Measurements from ENCODE around the gene SPESP1. TPM values are rescaled to one million over a fixed set of nuclear protein-coding genes. Genes with fewer than 3 reads are reported as not detected.
A peak's percentile ranks its signal among the peaks of the same experiment; 100 is the strongest.
"Not testable (repeated sequence)": the region's sequence is repeated elsewhere in the genome, so short reads cannot be mapped to it uniquely, and the experiment has no call there.

Gene SPESP1
- total and polyA plus RNA-seq, 9 of the 15 experiments (the other 6 are each of a cell fraction or from before 2014, with no cell fraction given), result not detected

DNA sequence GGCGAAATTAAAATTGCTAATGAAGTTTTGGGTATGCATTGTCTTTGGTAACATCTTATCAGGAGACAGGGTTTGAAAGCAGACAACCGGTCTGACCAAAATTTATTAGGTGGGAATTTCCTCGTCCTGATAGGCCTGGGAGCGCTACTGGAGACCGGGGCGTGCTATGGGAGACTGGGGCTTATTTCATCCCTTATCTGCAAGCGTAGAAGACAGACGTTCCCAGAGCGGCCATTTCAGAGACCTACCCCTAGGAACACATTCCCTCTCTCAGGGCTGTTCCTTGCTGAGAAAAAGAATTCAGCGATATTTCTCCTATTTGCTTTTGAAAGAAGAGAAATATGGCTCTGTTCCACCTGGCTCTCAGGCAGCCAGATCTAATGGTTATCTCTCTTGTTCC is 47.1 kb downstream of the SPESP1 start:
- H3K9me1 ChIP-seq (ENCODE audit: control insufficient read depth, insufficient read depth, low read length); H4K20me1 ChIP-seq (replicated peaks; ENCODE audit: control insufficient read depth, insufficient read depth, low read length); BruUV-seq (replicated peaks); ATAC-seq; H3K4me3 ChIP-seq; H3K9me3 ChIP-seq (replicated peaks; ENCODE audit: control insufficient read depth, insufficient read depth, low read depth, low read length); H3K4me1 ChIP-seq (replicated peaks in 1 of 2; ENCODE audit: control insufficient read depth in 2 of 2, insufficient read depth in 2 of 2, low read length in 2 of 2); H3K27ac ChIP-seq (ENCODE audit: extremely low read depth, low read depth, low read length); H2AFZ ChIP-seq (ENCODE audit: low read depth, low read length); in situ Hi-C loops (cut with MboI); CTCF ChIA-PET (ENCODE audit: low intra/inter-chr PET ratio); DNase-seq (ENCODE audit: extremely low read depth in 1 of 4, low spot score in 3 of 4); H3K79me2 ChIP-seq (ENCODE audit: control insufficient read depth, insufficient read depth, low read length); H3K27me3 ChIP-seq (ENCODE audit: control insufficient read depth in 2 of 2, insufficient read depth in 2 of 2, low read length in 2 of 2); intact Hi-C loops (cut with micrococcal nuclease); FAIRE-seq; H3K36me3 ChIP-seq (ENCODE audit: control insufficient read depth, insufficient read depth, low read length); POLR2A ChIA-PET; H3K4me2 ChIP-seq (ENCODE audit: insufficient read depth, low read length); H3K9ac ChIP-seq (ENCODE audit: insufficient read depth in 1 of 2, low read depth in 2 of 2, low read length in 2 of 2): not testable (repeated sequence)
- peak in 1 of 2 experiments; percentile 12; a peak in 1 of 4 replicates for TF ChIP-seq TRIM24 (IDR thresholded peaks at IDR 0.05)
- peak in 1 of 2 experiments; percentile 78; a peak in 2 of 3 replicates for TF ChIP-seq CBX3 (IDR thresholded peaks at IDR 0.05; ENCODE audit: borderline replicate concordance in 1 of 2, low read length in 2 of 2)
- peak; percentile 76 for TF ChIP-seq TRIM28 (IDR thresholded peaks at IDR 0.05)
- WGBS (ENCODE audit: insufficient coverage, low coverage, missing lambda C conversion rate), result 34% methylated on average over 10 of the region's 10 CpGs

DNA sequence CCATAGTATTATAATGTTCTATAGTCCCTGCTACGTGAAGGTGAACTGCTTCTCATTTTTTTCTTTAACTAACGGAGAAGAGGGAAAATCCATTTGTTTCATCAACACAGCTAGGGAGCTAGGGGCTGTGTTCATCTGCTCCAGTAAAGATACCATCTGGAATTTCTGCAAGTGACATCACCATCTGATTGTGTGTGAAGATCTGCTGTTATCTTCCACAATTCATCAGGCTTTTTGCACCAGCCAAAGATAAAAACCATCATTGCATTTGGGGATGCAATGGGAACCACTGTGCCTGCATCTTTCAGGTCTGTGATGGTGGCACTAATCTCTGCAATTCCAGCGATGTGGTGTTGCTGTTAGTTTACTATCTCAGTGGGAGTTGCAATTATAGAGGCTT is 48.7 kb downstream of the SPESP1 start:
- WGBS (ENCODE audit: insufficient coverage, low coverage, missing lambda C conversion rate), result 4% methylated on average over 3 of the region's 3 CpGs
- Histone ChIP-seq H2AFZ (ENCODE audit: low read depth, low read length) (no peak overlapping the region), H3K27me3 (ENCODE audit: control insufficient read depth in 2 of 2, insufficient read depth in 2 of 2, low read length in 2 of 2) (no peaks in the 10 kb centered on the region), H3K27ac (ENCODE audit: extremely low read depth, low read depth, low read length) (no peak overlapping the region), H3K9me3 (replicated peaks; ENCODE audit: control insufficient read depth, insufficient read depth, low read depth, low read length) (0 out of 2 replicates have a peak, but pooled peaks cover 6% of the 10 kb centered on the region), H3K79me2 (ENCODE audit: control insufficient read depth, insufficient read depth, low read length) (no peaks in the 10 kb centered on the region), H3K4me1 (replicated peaks in 1 of 2; ENCODE audit: control insufficient read depth in 2 of 2, insufficient read depth in 2 of 2, low read length in 2 of 2) (peaks cover 9 to 12% of the 10 kb centered on the region in 2 experiments; a peak in 4 of 5 replicates), H3K36me3 (ENCODE audit: control insufficient read depth, insufficient read depth, low read length) (no peaks in the 10 kb centered on the region), H3K9me1 (ENCODE audit: control insufficient read depth, insufficient read depth, low read length) (no peaks in the 10 kb centered on the region), H3K4me3 (no peak overlapping the region), H4K20me1 (replicated peaks; ENCODE audit: control insufficient read depth, insufficient read depth, low read length) (no peaks in the 10 kb centered on the region), H3K9ac (ENCODE audit: insufficient read depth in 1 of 2, low read depth in 2 of 2, low read length in 2 of 2) (no peak overlapping the region), H3K4me2 (ENCODE audit: insufficient read depth, low read length) (no peak overlapping the region)
- FAIRE-seq (no peak), ATAC-seq (no peak), DNase-seq (ENCODE audit: extremely low read depth in 1 of 4, low spot score in 3 of 4) (no peak)
- in situ Hi-C loops (cut with MboI) (no loop called here), intact Hi-C loops (cut with micrococcal nuclease) (no loop called here)
- POLR2A ChIA-PET, result no interaction called here
- CTCF ChIA-PET (ENCODE audit: low intra/inter-chr PET ratio), result no interaction called here
- BruUV-seq (replicated peaks), result no TSS peak
- no peak for TF ChIP-seq RBM34 (IDR thresholded peaks at IDR 0.05; ENCODE audit: borderline replicate concordance, insufficient read depth, low read length)
- no peak for TF ChIP-seq ZNF717 (CRISPR knock-in tag; IDR thresholded peaks at IDR 0.05)
- TF ChIP-seq KDM5B (IDR thresholded peaks at IDR 0.05; ENCODE audit: insufficient replicate concordance, low read depth, low read length), result no peak
- no peak for TF ChIP-seq PRPF4 (IDR thresholded peaks at IDR 0.05; ENCODE audit: insufficient read depth, low read depth, low read length, poor library complexity, severe bottlenecking)
- TF ChIP-seq, protein P1, sequence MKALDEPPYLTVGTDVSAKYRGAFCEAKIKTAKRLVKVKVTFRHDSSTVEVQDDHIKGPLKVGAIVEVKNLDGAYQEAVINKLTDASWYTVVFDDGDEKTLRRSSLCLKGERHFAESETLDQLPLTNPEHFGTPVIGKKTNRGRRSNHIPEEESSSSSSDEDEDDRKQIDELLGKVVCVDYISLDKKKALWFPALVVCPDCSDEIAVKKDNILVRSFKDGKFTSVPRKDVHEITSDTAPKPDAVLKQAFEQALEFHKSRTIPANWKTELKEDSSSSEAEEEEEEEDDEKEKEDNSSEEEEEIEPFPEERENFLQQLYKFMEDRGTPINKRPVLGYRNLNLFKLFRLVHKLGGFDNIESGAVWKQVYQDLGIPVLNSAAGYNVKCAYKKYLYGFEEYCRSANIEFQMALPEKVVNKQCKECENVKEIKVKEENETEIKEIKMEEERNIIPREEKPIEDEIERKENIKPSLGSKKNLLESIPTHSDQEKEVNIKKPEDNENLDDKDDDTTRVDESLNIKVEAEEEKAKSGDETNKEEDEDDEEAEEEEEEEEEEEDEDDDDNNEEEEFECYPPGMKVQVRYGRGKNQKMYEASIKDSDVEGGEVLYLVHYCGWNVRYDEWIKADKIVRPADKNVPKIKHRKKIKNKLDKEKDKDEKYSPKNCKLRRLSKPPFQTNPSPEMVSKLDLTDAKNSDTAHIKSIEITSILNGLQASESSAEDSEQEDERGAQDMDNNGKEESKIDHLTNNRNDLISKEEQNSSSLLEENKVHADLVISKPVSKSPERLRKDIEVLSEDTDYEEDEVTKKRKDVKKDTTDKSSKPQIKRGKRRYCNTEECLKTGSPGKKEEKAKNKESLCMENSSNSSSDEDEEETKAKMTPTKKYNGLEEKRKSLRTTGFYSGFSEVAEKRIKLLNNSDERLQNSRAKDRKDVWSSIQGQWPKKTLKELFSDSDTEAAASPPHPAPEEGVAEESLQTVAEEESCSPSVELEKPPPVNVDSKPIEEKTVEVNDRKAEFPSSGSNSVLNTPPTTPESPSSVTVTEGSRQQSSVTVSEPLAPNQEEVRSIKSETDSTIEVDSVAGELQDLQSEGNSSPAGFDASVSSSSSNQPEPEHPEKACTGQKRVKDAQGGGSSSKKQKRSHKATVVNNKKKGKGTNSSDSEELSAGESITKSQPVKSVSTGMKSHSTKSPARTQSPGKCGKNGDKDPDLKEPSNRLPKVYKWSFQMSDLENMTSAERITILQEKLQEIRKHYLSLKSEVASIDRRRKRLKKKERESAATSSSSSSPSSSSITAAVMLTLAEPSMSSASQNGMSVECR (CRISPR knock-in tag; IDR thresholded peaks at IDR 0.05), result no peak
- TF ChIP-seq TARDBP (IDR thresholded peaks at IDR 0.05), result no peak
- TF ChIP-seq ARHGAP35 (IDR thresholded peaks at IDR 0.05; ENCODE audit: partially characterized antibody), result no peak
- no peak for TF ChIP-seq ZZZ3 (IDR thresholded peaks at IDR 0.05)

Measured in K562 (cell line).